ENCODE results near the gene HNRNPF.
"Not testable (repeated sequence)": the region's sequence is repeated elsewhere in the genome, so short reads cannot be mapped to it uniquely, and the experiment has no call there.

HNRNPF gene, protein sequence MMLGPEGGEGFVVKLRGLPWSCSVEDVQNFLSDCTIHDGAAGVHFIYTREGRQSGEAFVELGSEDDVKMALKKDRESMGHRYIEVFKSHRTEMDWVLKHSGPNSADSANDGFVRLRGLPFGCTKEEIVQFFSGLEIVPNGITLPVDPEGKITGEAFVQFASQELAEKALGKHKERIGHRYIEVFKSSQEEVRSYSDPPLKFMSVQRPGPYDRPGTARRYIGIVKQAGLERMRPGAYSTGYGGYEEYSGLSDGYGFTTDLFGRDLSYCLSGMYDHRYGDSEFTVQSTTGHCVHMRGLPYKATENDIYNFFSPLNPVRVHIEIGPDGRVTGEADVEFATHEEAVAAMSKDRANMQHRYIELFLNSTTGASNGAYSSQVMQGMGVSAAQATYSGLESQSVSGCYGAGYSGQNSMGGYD

GRCh38 chr10:43408710-43409384 is at the start of gene HNRNPF:
TSS of gene HNRNPF (minus strand) at chr10:43409186. CDS start at chr10:43387884, 21,302 bp downstream.
- H3K27me3 ChIP-seq (ENCODE audit: control insufficient read depth, insufficient read depth, low read length) = no peaks in the 10 kb centered on the region
- H3K9ac ChIP-seq (ENCODE audit: low read length) = peak within 1 kb of the TSS; percentile 98
- peak within 1 kb of the TSS; percentile 78 for H3K4me3 ChIP-seq (ENCODE audit: low read length)
- peaks cover 19% of the 10 kb centered on the region for H3K4me1 ChIP-seq (ENCODE audit: control insufficient read depth, low read depth, low read length)
- H3K9me3 ChIP-seq (ENCODE audit: control insufficient read depth, low read depth, low read length) = no peaks in the 10 kb centered on the region
- peaks cover 2% of the 10 kb centered on the region for H3K36me3 ChIP-seq (ENCODE audit: control insufficient read depth, low read depth, low read length)
- peak within 1 kb of the TSS; percentile 90 for H3K27ac ChIP-seq (ENCODE audit: low read length)

GRCh38 chr10:43458227-43458626 is 49.2 kb upstream of the HNRNPF start:
- Histone ChIP-seq H3K36me3 (ENCODE audit: control insufficient read depth, low read depth, low read length) (no peaks in the 10 kb centered on the region), H3K27me3 (ENCODE audit: control insufficient read depth, insufficient read depth, low read length) (no peaks in the 10 kb centered on the region), H3K4me3 (ENCODE audit: low read length) (no peak overlapping the region), H3K27ac (ENCODE audit: low read length) (no peak overlapping the region), H3K9me3 (ENCODE audit: control insufficient read depth, low read depth, low read length) (no peaks in the 10 kb centered on the region), H3K9ac (ENCODE audit: low read length) (no peak overlapping the region), H3K4me1 (ENCODE audit: control insufficient read depth, low read depth, low read length) (peaks cover 9% of the 10 kb centered on the region)

GRCh38 chr10:43456561-43456960 is 47.6 kb upstream of the HNRNPF start:
- H3K9me3 ChIP-seq (ENCODE audit: control insufficient read depth, low read depth, low read length); H3K9ac ChIP-seq (ENCODE audit: low read length); H3K27ac ChIP-seq (ENCODE audit: low read length); H3K4me3 ChIP-seq (ENCODE audit: low read length); H3K4me1 ChIP-seq (ENCODE audit: control insufficient read depth, low read depth, low read length); H3K36me3 ChIP-seq (ENCODE audit: control insufficient read depth, low read depth, low read length); H3K27me3 ChIP-seq (ENCODE audit: control insufficient read depth, insufficient read depth, low read length): not testable (repeated sequence)

GRCh38 chr10:43454025-43454424 is 45.0 kb upstream of the HNRNPF start:
- H3K4me3 ChIP-seq (ENCODE audit: low read length); H3K4me1 ChIP-seq (ENCODE audit: control insufficient read depth, low read depth, low read length): not testable (repeated sequence)

DNA sequence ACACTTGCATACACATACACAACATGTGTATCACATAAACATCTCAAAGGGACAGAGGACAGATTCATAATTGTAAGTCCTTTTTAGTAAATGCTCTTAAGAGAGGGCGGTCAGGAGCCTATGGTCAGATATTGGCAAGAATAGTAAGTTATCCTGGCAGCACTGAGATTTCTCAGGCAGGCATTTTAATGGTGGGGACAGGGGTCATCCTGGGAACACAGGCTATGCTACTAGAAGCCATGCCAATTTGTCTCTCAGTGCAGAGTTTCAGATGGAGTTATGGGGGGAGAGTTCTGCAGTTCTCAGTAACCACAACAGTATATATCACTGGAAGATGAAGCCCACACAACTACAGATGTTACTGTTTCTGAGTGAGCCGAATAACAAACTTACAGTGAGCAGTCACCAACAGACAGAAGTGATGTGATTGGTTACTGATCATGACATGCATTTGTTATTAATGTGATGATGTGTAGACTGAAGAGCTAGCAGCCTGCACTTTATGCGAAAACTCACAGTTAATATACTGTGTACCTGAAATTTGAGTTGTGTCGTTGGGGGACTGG is 44.4 kb upstream of the HNRNPF start:
- Histone ChIP-seq H3K9me3 (ENCODE audit: control insufficient read depth, low read depth, low read length) (no peaks in the 10 kb centered on the region), H3K4me1 (ENCODE audit: control insufficient read depth, low read depth, low read length) (peaks cover under 1% of the 10 kb centered on the region), H3K27ac (ENCODE audit: low read length) (no peak overlapping the region), H3K4me3 (ENCODE audit: low read length) (no peak overlapping the region), H3K9ac (ENCODE audit: low read length) (no peak overlapping the region), H3K36me3 (ENCODE audit: control insufficient read depth, low read depth, low read length) (no peaks in the 10 kb centered on the region), H3K27me3 (ENCODE audit: control insufficient read depth, insufficient read depth, low read length) (no peaks in the 10 kb centered on the region)

More at GRCh38 chr10:43454025-43454424, 45.0 kb upstream of the HNRNPF start:
- not testable (repeated sequence) for H3K9me3 ChIP-seq (ENCODE audit: control insufficient read depth, low read depth, low read length); H3K9ac ChIP-seq (ENCODE audit: low read length); H3K27ac ChIP-seq (ENCODE audit: low read length); H3K36me3 ChIP-seq (ENCODE audit: control insufficient read depth, low read depth, low read length); H3K27me3 ChIP-seq (ENCODE audit: control insufficient read depth, insufficient read depth, low read length)

DNA sequence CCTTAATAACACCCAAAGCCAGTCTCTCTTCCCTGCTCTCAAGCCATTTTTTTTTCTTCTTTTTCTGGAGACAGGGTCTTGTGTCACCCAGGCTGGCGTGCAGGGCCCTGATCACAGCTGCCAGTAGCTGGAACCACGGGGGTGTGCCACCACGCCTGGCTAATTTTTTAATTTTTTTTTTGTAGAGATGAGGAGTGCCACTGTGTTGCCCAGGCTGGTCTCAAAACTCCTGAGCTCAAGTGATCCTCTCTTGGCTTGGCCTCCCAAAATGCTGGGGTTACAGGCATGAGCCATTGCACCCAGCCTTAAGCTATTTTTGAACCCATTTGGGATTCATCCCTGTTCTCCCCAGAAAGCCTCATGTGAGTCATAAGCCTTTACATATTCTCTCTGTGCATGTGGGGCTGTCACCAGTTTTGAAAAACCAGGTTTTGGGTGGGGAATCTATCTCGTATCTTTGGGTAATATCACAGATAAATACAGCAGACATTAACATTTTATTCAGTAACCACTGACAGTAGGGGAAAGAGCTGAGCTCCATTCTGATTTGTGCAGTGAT is 43.4 kb upstream of the HNRNPF start:
- Histone ChIP-seq H3K9ac (ENCODE audit: low read length) (no peak overlapping the region), H3K27ac (ENCODE audit: low read length) (no peak overlapping the region), H3K36me3 (ENCODE audit: control insufficient read depth, low read depth, low read length) (no peaks in the 10 kb centered on the region), H3K4me1 (ENCODE audit: control insufficient read depth, low read depth, low read length) (no peaks in the 10 kb centered on the region), H3K27me3 (ENCODE audit: control insufficient read depth, insufficient read depth, low read length) (no peaks in the 10 kb centered on the region), H3K9me3 (ENCODE audit: control insufficient read depth, low read depth, low read length) (no peaks in the 10 kb centered on the region), H3K4me3 (ENCODE audit: low read length) (no peak overlapping the region)

- Histone ChIP-seq H3K9ac (ENCODE audit: low read length) (no peak overlapping the region), H3K27me3 (ENCODE audit: control insufficient read depth, insufficient read depth, low read length) (no peaks in the 10 kb centered on the region), H3K9me3 (ENCODE audit: control insufficient read depth, low read depth, low read length) (no peaks in the 10 kb centered on the region), H3K27ac (ENCODE audit: low read length) (no peak overlapping the region), H3K4me3 (ENCODE audit: low read length) (no peak overlapping the region), H3K36me3 (ENCODE audit: control insufficient read depth, low read depth, low read length) (no peaks in the 10 kb centered on the region), H3K4me1 (ENCODE audit: control insufficient read depth, low read depth, low read length) (no peaks in the 10 kb centered on the region)
Observed at GRCh38 chr10:43448742-43449141, 39.8 kb upstream of the HNRNPF start.

DNA sequence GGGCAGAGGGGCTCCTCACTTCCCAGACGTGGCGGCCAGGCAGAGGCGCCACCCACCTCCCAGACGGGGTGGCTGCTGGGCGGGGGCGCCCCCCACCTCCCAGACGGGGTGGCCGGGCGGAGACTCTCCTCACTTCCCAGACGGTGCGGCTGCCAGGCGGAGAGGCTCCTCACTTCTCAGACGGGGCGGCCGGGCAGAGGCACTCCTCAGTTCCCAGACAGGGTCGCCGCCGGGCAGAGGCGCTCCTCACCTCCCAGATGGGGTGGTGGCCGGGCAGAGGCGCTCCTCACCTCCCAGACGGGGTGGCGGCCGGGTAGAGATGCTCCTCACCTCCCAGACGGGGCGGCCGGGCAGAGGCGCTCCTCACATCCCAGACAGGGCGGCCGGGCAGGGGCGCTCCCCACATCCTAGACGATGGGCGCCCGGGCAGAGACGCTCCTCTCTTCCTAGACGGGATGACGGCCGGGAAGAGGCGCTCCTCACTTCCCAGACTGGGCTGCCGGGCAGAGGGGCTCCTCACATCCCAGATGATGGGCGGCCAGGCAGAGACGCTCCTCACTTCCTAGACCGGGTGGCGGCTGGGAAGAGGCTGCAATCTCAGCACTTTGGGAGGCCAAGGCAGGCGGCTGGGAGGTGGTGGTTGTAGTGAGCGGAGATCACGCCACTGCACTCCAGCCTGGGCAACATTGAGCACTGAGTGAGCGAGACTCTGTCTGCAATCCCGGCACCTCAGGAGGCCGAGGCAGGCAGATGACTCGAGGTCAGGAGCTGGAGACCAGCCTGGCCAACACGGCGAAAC is 37.4 kb upstream of the HNRNPF start:
- not testable (repeated sequence) for H3K36me3 ChIP-seq (ENCODE audit: control insufficient read depth, low read depth, low read length); H3K9me3 ChIP-seq (ENCODE audit: control insufficient read depth, low read depth, low read length); H3K9ac ChIP-seq (ENCODE audit: low read length); H3K4me1 ChIP-seq (ENCODE audit: control insufficient read depth, low read depth, low read length); H3K27ac ChIP-seq (ENCODE audit: low read length); H3K27me3 ChIP-seq (ENCODE audit: control insufficient read depth, insufficient read depth, low read length); H3K4me3 ChIP-seq (ENCODE audit: low read length)

- H3K9me3 ChIP-seq (ENCODE audit: control insufficient read depth, low read depth, low read length) = no peaks in the 10 kb centered on the region
- no peak overlapping the region for H3K9ac ChIP-seq (ENCODE audit: low read length)
- no peak overlapping the region for H3K4me3 ChIP-seq (ENCODE audit: low read length)
- no peak overlapping the region for H3K27ac ChIP-seq (ENCODE audit: low read length)
- no peaks in the 10 kb centered on the region for H3K4me1 ChIP-seq (ENCODE audit: control insufficient read depth, low read depth, low read length)
- no peaks in the 10 kb centered on the region for H3K27me3 ChIP-seq (ENCODE audit: control insufficient read depth, insufficient read depth, low read length)
- H3K36me3 ChIP-seq (ENCODE audit: control insufficient read depth, low read depth, low read length) = no peaks in the 10 kb centered on the region
Observed at GRCh38 chr10:43444897-43445466, 36.0 kb upstream of the HNRNPF start.

DNA sequence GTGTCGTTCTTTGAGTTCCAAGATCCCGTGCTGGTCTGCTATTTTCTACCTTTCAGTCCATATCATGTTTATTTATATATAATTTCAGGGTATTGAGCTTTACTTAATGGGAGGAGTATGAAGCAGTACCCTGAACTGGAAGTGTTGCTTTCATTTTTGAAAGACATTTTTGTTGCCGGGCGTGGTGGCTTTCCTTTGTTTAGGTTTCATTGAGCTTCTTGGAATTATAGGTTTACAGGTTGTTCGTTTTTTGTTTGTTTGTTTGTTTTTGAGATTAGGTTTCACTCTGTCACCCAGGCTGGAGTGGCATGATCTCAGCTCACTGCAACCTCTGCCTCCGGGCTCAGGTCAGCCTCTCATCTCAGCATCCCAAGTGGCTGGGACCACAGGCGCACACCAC is 35.3 kb upstream of the HNRNPF start:
- Histone ChIP-seq H3K9ac (ENCODE audit: low read length) (no peak overlapping the region), H3K9me3 (ENCODE audit: control insufficient read depth, low read depth, low read length) (no peaks in the 10 kb centered on the region), H3K27me3 (ENCODE audit: control insufficient read depth, insufficient read depth, low read length) (no peaks in the 10 kb centered on the region), H3K4me1 (ENCODE audit: control insufficient read depth, low read depth, low read length) (no peaks in the 10 kb centered on the region), H3K36me3 (ENCODE audit: control insufficient read depth, low read depth, low read length) (no peaks in the 10 kb centered on the region), H3K27ac (ENCODE audit: low read length) (no peak overlapping the region), H3K4me3 (ENCODE audit: low read length) (no peak overlapping the region)

Data from iPS-18a (cell line).